GM12878 (cell line): ENCODE data around the gene NOL4L. TPM values are rescaled to one million over a fixed set of nuclear protein-coding genes. Genes with fewer than 3 reads are reported as not detected.

Experiments used
- ATAC-seq: fragments of 200-7000 bp; cut with Tn5 transposase; 3 replicates; pipeline ENCODE4 v1.9.1; 2020; ENCODE audit warnings: mild to moderate bottlenecking, moderate library complexity
- BruUV-seq: library from RNA; stranded (reverse); fragments of 400-500 nt; replicated peaks from 2 replicates; lab custom pipeline; 2021; lab: Mats Ljungman, UMichigan
- CTCF ChIA-PET: fragments of 300-600 bp; sonication (Branson Sonifier 250); formaldehyde crosslinking; extraction: SDS; loops from one replicate; lab custom pipeline; 2021; ENCODE audit warnings: inconsistent platforms; lab: Yijun Ruan, JAX
- POLR2A ChIA-PET: fragments of 350-600 bp; formaldehyde crosslinking; extraction: SDS; loops from one replicate; lab custom pipeline; 2021; ENCODE audit warnings: inconsistent platforms; lab: Charles Lee
- RAD21 ChIA-PET: fragments of 300-600 bp; sonication (Branson Sonifier 250); formaldehyde crosslinking; loops from one replicate; lab custom pipeline; 2023; ENCODE audit warnings: antibody characterized with exemption; ENCODE audit not compliant: unreplicated experiment; lab: Charles Lee
- SMC1A ChIA-PET: fragments of 300-600 bp; sonication (Branson Sonifier 250); formaldehyde crosslinking; loops from one replicate; lab custom pipeline; 2023; ENCODE audit not compliant: unreplicated experiment, uncharacterized antibody; lab: Charles Lee
- DNase-seq: peaks from one replicate; pipeline ENCODE4 v3.0.0-alpha.2; 2011; ENCODE audit warnings: low read depth, low spot score
- FAIRE-seq: peaks from 3 replicates; lab custom pipeline; 2011; peaks lifted over from hg19 to GRCh38; lab: Jason Lieb, UNC
- H2AFZ ChIP-seq: 2 replicates; pipeline ENCODE4 v1.6.0; 2011; ENCODE audit warnings: low read depth, low read length, control low read depth; ENCODE audit not compliant: control insufficient read depth
- H3K27ac ChIP-seq: 2 replicates; pipeline ENCODE4 v1.5.1; 2011; ENCODE audit warnings: control low read depth; ENCODE audit not compliant: control insufficient read depth, insufficient read depth
- H3K27me3 ChIP-seq, 2 experiments: replicated peaks in 1 of 2; 2 replicates each; pipeline versions ENCODE4 v1.6.0 to v1.6.1; 2011; ENCODE audit warnings: low read length in 1 of 2; ENCODE audit not compliant: control insufficient read depth in 2 of 2, insufficient read depth in 2 of 2
- H3K36me3 ChIP-seq, 2 experiments: 2 replicates each; pipeline ENCODE4 v1.5.1; 2011; ENCODE audit warnings: low read length in 1 of 2; ENCODE audit not compliant: control insufficient read depth in 2 of 2, insufficient read depth in 2 of 2
- H3K4me1 ChIP-seq: 2 replicates; pipeline ENCODE4 v1.6.1; 2011; ENCODE audit warnings: mild to moderate bottlenecking, low read length, moderate library complexity, mixed read lengths; ENCODE audit not compliant: control insufficient read depth, insufficient read depth
- H3K4me2 ChIP-seq: 2 replicates; pipeline ENCODE4 v1.6.0; 2011; ENCODE audit warnings: control low read depth; ENCODE audit not compliant: control insufficient read depth, insufficient read depth
- H3K4me3 ChIP-seq: fragments of 200-600 bp; sonication (generic); 2 replicates; pipeline ENCODE4 v1.5.1; 2016
- H3K79me2 ChIP-seq: 2 replicates; pipeline ENCODE4 v1.6.0; 2011; ENCODE audit warnings: low read length; ENCODE audit not compliant: control insufficient read depth, insufficient read depth
- H3K9ac ChIP-seq: 2 replicates; pipeline ENCODE4 v1.8.0; 2011; ENCODE audit warnings: low read length, control low read depth, mixed read lengths; ENCODE audit not compliant: control insufficient read depth, insufficient read depth
- H3K9me3 ChIP-seq: replicated peaks from 3 replicates; pipeline ENCODE4 v1.5.1; 2011; ENCODE audit warnings: mild to moderate bottlenecking, low read length; ENCODE audit not compliant: control insufficient read depth, insufficient read depth
- H4K20me1 ChIP-seq: 2 replicates; pipeline ENCODE4 v1.6.0; 2011; ENCODE audit not compliant: control insufficient read depth, insufficient read depth
- CREM ChIP-seq: IDR thresholded peaks from 2 replicates; pipeline ENCODE4 v1.6.1; 2014; ENCODE audit warnings: antibody characterized with exemption, low read depth
- NR2F1 ChIP-seq: fragments of 450-650 bp; conservative IDR thresholded peaks from 2 replicates; pipeline ENCODE4 v1.6.1; 2017; ENCODE audit warnings: mild to moderate bottlenecking
- WGBS: methylation state at CpG from one replicate; pipeline ENCODE4 v1.1.6; 2016; ENCODE audit warnings: low lambda C conversion rate; ENCODE audit not compliant: insufficient replicate concordance, insufficient coverage; ENCODE audit errors: missing lambda C conversion rate; 5-methylcytosine and 5-hydroxymethylcytosine counted together
- in situ Hi-C: fragments of 300-500 bp; cut with MboI; formaldehyde crosslinking; loops from 9 replicates; pipeline ENCODE4 v1.14.3; 2018; ENCODE audit warnings: mixed read lengths
- intact Hi-C: fragments of 100-400 bp; cut with micrococcal nuclease; formaldehyde crosslinking; loops from one replicate; pipeline ENCODE4 v1.14.2; 2022; ENCODE audit not compliant: unreplicated experiment
- polyA plus RNA-seq, 11 experiments: library from polyadenylated mRNA; depleted of rRNA in 4 of 11; unstranded in 6 of 11; stranded (reverse) in 5 of 11; fragments of >200 nt; fragmentation: Nextera tagmentation in 4 of 11; fragmentation: Illumina TruSeq in 1 of 11; extraction: Ambion mirVana in 4 of 11; extraction: Trizol in 1 of 11; gene quantifications; 1 replicate in 1 of 11; 2 replicates in 10 of 11; pipeline versions ENCODE4 v1.2.1 to v1.2.3, GENCODE V29; 2011 to 2016; ENCODE audit warnings: inconsistent platforms in 2 of 11, missing spikeins in 2 of 11, low read depth in 1 of 11
- total RNA-seq, 4 experiments: library from RNA; depleted of rRNA in 3 of 4; stranded (reverse); fragments of >200 nt in 3 of 4; fragmentation: Illumina TruSeq in 1 of 4; extraction: Trizol in 1 of 4; gene quantifications; 2 replicates each; pipeline versions ENCODE4 v1.2.1 to v1.2.3, GENCODE V29; 2013 to 2021
- TF ChIP-seq, protein P1 (sequence below): fragments of 450-650 bp; formaldehyde crosslinking; IDR thresholded peaks from 2 replicates; pipeline ENCODE4 v1.4.0; 2020; ENCODE audit warnings: mild to moderate bottlenecking, moderate library complexity

Gene NOL4L
- total and polyA plus RNA-seq, 10 of the 15 experiments (the other 5 are each of a cell fraction or from before 2014, with no cell fraction given), result 2.3 to 24.0 (median 8.0) TPM

DNA sequence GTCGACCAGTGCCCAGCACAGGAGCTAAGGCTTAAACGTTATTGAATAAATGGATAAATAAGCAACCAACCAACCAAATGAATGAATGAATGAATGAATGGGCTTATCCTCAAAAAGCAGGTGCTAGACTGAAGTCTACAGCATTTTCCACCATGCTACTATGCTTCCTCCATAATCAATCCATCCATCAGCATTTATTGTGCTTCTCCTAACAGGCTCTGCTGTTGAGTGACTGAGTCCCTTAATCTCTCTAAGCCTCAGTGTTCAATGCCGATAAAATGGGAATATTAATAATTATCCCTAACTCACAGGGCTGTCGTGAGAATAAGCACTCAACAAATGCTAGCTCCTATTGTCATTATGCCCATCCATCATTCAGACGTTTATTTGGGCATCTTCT, 4.6 kb upstream of the NOL4L start (continued):
- TF ChIP-seq, protein P1, sequence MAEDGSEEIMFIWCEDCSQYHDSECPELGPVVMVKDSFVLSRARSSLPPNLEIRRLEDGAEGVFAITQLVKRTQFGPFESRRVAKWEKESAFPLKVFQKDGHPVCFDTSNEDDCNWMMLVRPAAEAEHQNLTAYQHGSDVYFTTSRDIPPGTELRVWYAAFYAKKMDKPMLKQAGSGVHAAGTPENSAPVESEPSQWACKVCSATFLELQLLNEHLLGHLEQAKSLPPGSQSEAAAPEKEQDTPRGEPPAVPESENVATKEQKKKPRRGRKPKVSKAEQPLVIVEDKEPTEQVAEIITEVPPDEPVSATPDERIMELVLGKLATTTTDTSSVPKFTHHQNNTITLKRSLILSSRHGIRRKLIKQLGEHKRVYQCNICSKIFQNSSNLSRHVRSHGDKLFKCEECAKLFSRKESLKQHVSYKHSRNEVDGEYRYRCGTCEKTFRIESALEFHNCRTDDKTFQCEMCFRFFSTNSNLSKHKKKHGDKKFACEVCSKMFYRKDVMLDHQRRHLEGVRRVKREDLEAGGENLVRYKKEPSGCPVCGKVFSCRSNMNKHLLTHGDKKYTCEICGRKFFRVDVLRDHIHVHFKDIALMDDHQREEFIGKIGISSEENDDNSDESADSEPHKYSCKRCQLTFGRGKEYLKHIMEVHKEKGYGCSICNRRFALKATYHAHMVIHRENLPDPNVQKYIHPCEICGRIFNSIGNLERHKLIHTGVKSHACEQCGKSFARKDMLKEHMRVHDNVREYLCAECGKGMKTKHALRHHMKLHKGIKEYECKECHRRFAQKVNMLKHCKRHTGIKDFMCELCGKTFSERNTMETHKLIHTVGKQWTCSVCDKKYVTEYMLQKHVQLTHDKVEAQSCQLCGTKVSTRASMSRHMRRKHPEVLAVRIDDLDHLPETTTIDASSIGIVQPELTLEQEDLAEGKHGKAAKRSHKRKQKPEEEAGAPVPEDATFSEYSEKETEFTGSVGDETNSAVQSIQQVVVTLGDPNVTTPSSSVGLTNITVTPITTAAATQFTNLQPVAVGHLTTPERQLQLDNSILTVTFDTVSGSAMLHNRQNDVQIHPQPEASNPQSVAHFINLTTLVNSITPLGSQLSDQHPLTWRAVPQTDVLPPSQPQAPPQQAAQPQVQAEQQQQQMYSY (CRISPR knock-in tag), result no peak

DNA sequence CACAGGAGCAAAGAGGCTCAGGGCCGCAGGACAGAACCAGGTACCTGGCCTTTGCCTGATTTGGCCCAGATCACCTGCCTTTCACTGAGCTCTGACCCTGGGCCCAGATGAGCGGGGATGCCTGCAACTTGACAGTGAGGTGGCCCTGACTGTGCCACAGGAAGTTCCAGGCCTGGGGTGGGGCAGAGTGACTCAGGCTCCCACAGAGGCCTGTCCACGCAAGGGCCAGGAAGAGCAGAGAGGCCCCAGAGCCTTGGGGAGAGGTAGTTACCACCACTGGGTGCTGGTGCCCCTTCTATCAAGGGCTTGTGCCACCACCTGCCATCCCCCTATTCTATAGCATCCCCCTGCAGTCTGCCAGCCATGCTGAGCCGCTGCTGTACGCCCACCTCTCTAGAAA, 4.1 kb upstream of the NOL4L start:
- intact Hi-C loops (no loop called here), in situ Hi-C loops (no loop called here)
- ChIA-PET POLR2A (interaction anchor here (1.8 kb wide), 1 partner anchor 9 kb away, joined by 5 read pairs; no protein-coding TSS in a partner anchor), RAD21 (interaction anchor here (1.2 kb wide), 1 partner anchor 63 kb away, joined by 4 read pairs; no protein-coding TSS in a partner anchor), SMC1A (no interaction called here)
- Histone ChIP-seq H3K9ac (no peak overlapping the region), H3K36me3 (no peaks in the 10 kb centered on the region), H4K20me1 (no peaks in the 10 kb centered on the region), H3K27me3 (peaks cover 0 to 2% of the 10 kb centered on the region in 2 experiments; a peak in 1 of 4 replicates), H3K4me2 (no peak overlapping the region), H3K27ac (no peak overlapping the region)
- no peak for ATAC-seq
- no peak for FAIRE-seq
- no peak for TF ChIP-seq CREM
- TF ChIP-seq NR2F1, result peak; percentile 54; the same call in 1 of the 2 replicates
- TF ChIP-seq, all 136 proteins: peak for 1
- WGBS, result 53% methylated on average over 5 of the region's 5 CpGs
- no peak for DNase-seq
- no peaks in the 10 kb centered on the region for H3K9me3 ChIP-seq
- no peak overlapping the region for H3K4me3 ChIP-seq
- no peak overlapping the region for H2AFZ ChIP-seq
- no TSS peak for BruUV-seq
- CTCF ChIA-PET, result no interaction called here
- H3K4me1 ChIP-seq, result peaks cover 18% of the 10 kb centered on the region
- H3K79me2 ChIP-seq, result peaks cover 3% of the 10 kb centered on the region
